Liver (tissue), 9 donors: ENCODE measurements around the gene GAS2. TPM values are rescaled to one million over a fixed set of nuclear protein-coding genes. Genes with fewer than 3 reads are reported as not detected.

Experiments
- DNase-seq: peaks from one replicate; pipeline ENCODE4 v3.0.0-alpha.2; 2017; ENCODE audit warnings: low spot score
- H3K27ac ChIP-seq, 2 donors: one replicate each; pipeline ENCODE4 v1.7.0; 2013; ENCODE audit warnings: inconsistent platforms in 2 of 2, low read length in 2 of 2, control low read depth in 1 of 2, low read depth in 1 of 2, mild to moderate bottlenecking in 1 of 2
- H3K27me3 ChIP-seq, 4 donors: one replicate each; pipeline versions ENCODE4 v1.6.1 to v1.7.0; 2013; ENCODE audit warnings: low read length in 3 of 4, inconsistent platforms in 1 of 4, mild to moderate bottlenecking in 1 of 4, moderate library complexity in 1 of 4; ENCODE audit not compliant: control insufficient read depth in 4 of 4, insufficient read depth in 4 of 4
- H3K36me3 ChIP-seq, 4 donors: one replicate each; pipeline versions ENCODE4 v1.6.1 to v1.7.0; 2013; ENCODE audit warnings: low read length in 3 of 4, mild to moderate bottlenecking in 3 of 4, low read depth in 1 of 4, moderate library complexity in 1 of 4; ENCODE audit not compliant: control insufficient read depth in 4 of 4, insufficient read depth in 3 of 4
- H3K4me1 ChIP-seq, 4 donors: one replicate each; pipeline versions ENCODE4 v1.6.1 to v1.7.0; 2013; ENCODE audit warnings: low read length in 3 of 4, mild to moderate bottlenecking in 3 of 4, moderate library complexity in 1 of 4; ENCODE audit not compliant: control insufficient read depth in 4 of 4, insufficient read depth in 4 of 4
- H3K4me3 ChIP-seq, 3 donors: one replicate each; pipeline versions ENCODE4 v1.6.1 to v1.7.0; 2013; ENCODE audit warnings: low read length in 3 of 3, control low read depth in 1 of 3, low read depth in 1 of 3, mild to moderate bottlenecking in 1 of 3
- H3K9ac ChIP-seq, 2 donors: one replicate each; pipeline ENCODE4 v1.7.0; 2013; ENCODE audit warnings: low read length in 2 of 2, mild to moderate bottlenecking in 2 of 2, moderate library complexity in 2 of 2, control low read depth in 1 of 2, low read depth in 1 of 2
- H3K9me3 ChIP-seq, 4 donors: one replicate each; pipeline versions ENCODE4 v1.6.1 to v1.7.0; 2013; ENCODE audit warnings: low read length in 3 of 4; ENCODE audit not compliant: control insufficient read depth in 4 of 4
- ATF3 ChIP-seq: IDR thresholded peaks from 2 replicates; pipeline ENCODE4 v1.6.1; 2016; ENCODE audit warnings: antibody characterized with exemption
- CTCF ChIP-seq: fragments of 150-350 bp; IDR thresholded peaks from 2 replicates; pipeline ENCODE4 v1.5.1; 2017; ENCODE audit warnings: improper control_type of control experiment, low read depth, low read length; ENCODE audit not compliant: missing input control
- EGR1 ChIP-seq, 2 donors: IDR thresholded peaks; 2 replicates each; pipeline ENCODE4 v1.6.1; 2016 to 2018; ENCODE audit warnings: antibody characterized with exemption in 2 of 2, low read depth in 2 of 2
- FOXA1 ChIP-seq: IDR thresholded peaks from 2 replicates; pipeline ENCODE4 v1.6.1; 2016; ENCODE audit warnings: antibody characterized with exemption
- FOXA2 ChIP-seq: IDR thresholded peaks from 2 replicates; pipeline ENCODE4 v1.6.1; 2016; ENCODE audit warnings: antibody characterized with exemption
- GABPA ChIP-seq, 2 donors: IDR thresholded peaks in 1 of 2; conservative IDR thresholded peaks in 1 of 2; 2 replicates each; pipeline ENCODE4 v1.6.1; 2016; ENCODE audit warnings: antibody characterized with exemption in 2 of 2, mild to moderate bottlenecking in 1 of 2, moderate library complexity in 1 of 2
- HNF4A ChIP-seq, 2 donors: conservative IDR thresholded peaks; 2 replicates each; pipeline ENCODE4 v1.6.1; 2016; ENCODE audit warnings: antibody characterized with exemption in 2 of 2, mild to moderate bottlenecking in 2 of 2
- HNF4G ChIP-seq: IDR thresholded peaks from 2 replicates; pipeline ENCODE4 v1.6.1; 2016; ENCODE audit warnings: antibody characterized with exemption
- JUND ChIP-seq, 2 donors: IDR thresholded peaks; 2 replicates each; pipeline ENCODE4 v1.6.1; 2016; ENCODE audit warnings: antibody characterized with exemption in 2 of 2
- MAX ChIP-seq: IDR thresholded peaks from 2 replicates; pipeline ENCODE4 v1.6.1; 2016; ENCODE audit warnings: antibody characterized with exemption
- NR2F2 ChIP-seq: IDR thresholded peaks from 2 replicates; pipeline ENCODE4 v1.6.1; 2016; ENCODE audit warnings: antibody characterized with exemption
- RAD21 ChIP-seq, 2 donors: IDR thresholded peaks; 2 replicates each; pipeline ENCODE4 v1.6.1; 2016; ENCODE audit warnings: antibody characterized with exemption in 2 of 2, mild to moderate bottlenecking in 2 of 2
- REST ChIP-seq: IDR thresholded peaks from 2 replicates; pipeline ENCODE4 v1.6.1; 2016; ENCODE audit warnings: antibody characterized with exemption, mild to moderate bottlenecking
- RXRA ChIP-seq, 2 donors: IDR thresholded peaks; 2 replicates each; pipeline ENCODE4 v1.6.1; 2017 to 2018; ENCODE audit warnings: antibody characterized with exemption in 2 of 2, mild to moderate bottlenecking in 1 of 2
- SP1 ChIP-seq: IDR thresholded peaks from 2 replicates; pipeline ENCODE4 v1.6.1; 2018; ENCODE audit warnings: antibody characterized with exemption, mild to moderate bottlenecking
- TAF1 ChIP-seq: conservative IDR thresholded peaks from 2 replicates; pipeline ENCODE4 v1.6.1; 2016; ENCODE audit warnings: antibody characterized with exemption, mild to moderate bottlenecking
- YY1 ChIP-seq: IDR thresholded peaks from 2 replicates; pipeline ENCODE4 v1.6.1; 2016; ENCODE audit warnings: antibody characterized with exemption, mild to moderate bottlenecking
- ZBTB33 ChIP-seq: IDR thresholded peaks from 2 replicates; pipeline ENCODE4 v1.6.1; 2016; ENCODE audit warnings: antibody characterized with exemption
- WGBS: extraction: QIAGEN DNeasy Blood & Tissue Kit; methylation state at CpG from one replicate; pipeline ENCODE4 v1.1.7; 2013; 5-methylcytosine and 5-hydroxymethylcytosine counted together
- polyA plus RNA-seq, 2 donors: library from polyadenylated mRNA; stranded (reverse) in 1 of 2; unstranded in 1 of 2; fragments of 200-250 nt in 1 of 2; fragments of >200 nt in 1 of 2; fragmentation: Nextera tagmentation in 1 of 2; extraction: Ambion mirVana in 1 of 2; gene quantifications; one replicate each; pipeline versions ENCODE4 v1.2.1 to v1.2.3, GENCODE V29; 2013 to 2015
- total RNA-seq, 2 donors: library from RNA; depleted of rRNA; stranded (reverse); fragments of >200 nt; gene quantifications; one replicate each; pipeline ENCODE4 v1.2.3, GENCODE V29; 2014
- donor health status: healthy.
- donor health status: healthy.
- donor health status: healthy.
- donor health status: healthy.
- donor health status: healthy.

GAS2 gene
- total and polyA plus RNA-seq, 4 donors, result 13.4 to 75.6 (median 42.3) TPM

GRCh38 chr11:22795914-22796313, 129.5 kb downstream of the GAS2 start:
- no peak overlapping the region for H3K27ac ChIP-seq
- no peak overlapping the region for H3K4me3 ChIP-seq
- DNase-seq, result no peak
- no peak overlapping the region for H3K9ac ChIP-seq
- TF ChIP-seq FOXA1, result no peak
- no peak for TF ChIP-seq NR2F2
- TF ChIP-seq TAF1, result no peak
- no peak for TF ChIP-seq EGR1 (IDR thresholded peaks at IDR 0.05; ENCODE audit: low read depth in 2 of 2)
- TF ChIP-seq MAX, result no peak
- no peak for TF ChIP-seq ATF3
- TF ChIP-seq YY1, result no peak
- TF ChIP-seq CTCF, result no peak
- TF ChIP-seq FOXA2, result no peak
- no peak for TF ChIP-seq RAD21 (IDR thresholded peaks at IDR 0.05)
- TF ChIP-seq RXRA (IDR thresholded peaks at IDR 0.05), result no peak
- no peak for TF ChIP-seq GABPA (IDR thresholded peaks at IDR 0.05 in 1 of 2, conservative IDR thresholded peaks at IDR 0.05 in 1 of 2)
- no peak for TF ChIP-seq ZBTB33
- no peak for TF ChIP-seq HNF4A (conservative IDR thresholded peaks at IDR 0.05)
- no peak for TF ChIP-seq HNF4G
- no peaks in the 10 kb centered on the region for H3K27me3 ChIP-seq
- H3K9me3 ChIP-seq, result no peaks in the 10 kb centered on the region
- no peaks in the 10 kb centered on the region for H3K36me3 ChIP-seq
- WGBS, result 82% methylated on average over 1 of the region's 1 CpG
- no peaks in the 10 kb centered on the region for H3K4me1 ChIP-seq

GRCh38 chr11:22797047-22797446, 130.6 kb downstream of the GAS2 start:
- H3K36me3 ChIP-seq, result no peaks in the 10 kb centered on the region
- H3K9me3 ChIP-seq, result no peaks in the 10 kb centered on the region
- no peaks in the 10 kb centered on the region for H3K27me3 ChIP-seq
- 94% methylated on average over 3 of the region's 3 CpGs for WGBS
- H3K27ac ChIP-seq, result no peak overlapping the region
- no peak overlapping the region for H3K4me3 ChIP-seq
- H3K9ac ChIP-seq, result no peak overlapping the region
- no peak for DNase-seq
- H3K4me1 ChIP-seq, result no peaks in the 10 kb centered on the region
- TF ChIP-seq ZBTB33 (no peak), ATF3 (no peak), TAF1 (no peak), JUND (IDR thresholded peaks at IDR 0.05) (no peak), RXRA (IDR thresholded peaks at IDR 0.05) (no peak), RAD21 (IDR thresholded peaks at IDR 0.05) (no peak), GABPA (IDR thresholded peaks at IDR 0.05 in 1 of 2, conservative IDR thresholded peaks at IDR 0.05 in 1 of 2) (no peak), MAX (no peak), HNF4G (no peak), REST (no peak), FOXA2 (no peak), CTCF (no peak), SP1 (no peak), FOXA1 (no peak), HNF4A (conservative IDR thresholded peaks at IDR 0.05) (no peak), NR2F2 (no peak), YY1 (no peak)
